ENCODE measurements around the gene C12orf76.

The C12orf76 gene

GRCh38 chr12:110015132-110015531 lies 33.2 kb downstream of the C12orf76 start:
- DNase-seq (ENCODE audit: low read depth in 1 of 2, low spot score in 1 of 2) = peak in 1 of 2 experiments; percentile 35
- H3K4me3 ChIP-seq (replicated peaks; ENCODE audit: insufficient read depth, low read length) = no peak overlapping the region
- peak; percentile 85 for TF ChIP-seq SPI1 (IDR thresholded peaks at IDR 0.05; ENCODE audit: borderline replicate concordance, low read depth)
- no peak for TF ChIP-seq POLR2AphosphoS5 (IDR thresholded peaks at IDR 0.05; ENCODE audit: low read depth)
- no peak for TF ChIP-seq REST (IDR thresholded peaks at IDR 0.05; ENCODE audit: insufficient replicate concordance, low read depth)
- TF ChIP-seq GABPA (IDR thresholded peaks at IDR 0.05; ENCODE audit: low read depth) = no peak
- peak; percentile 12 for TF ChIP-seq CTCF (IDR thresholded peaks at IDR 0.05; ENCODE audit: insufficient read depth, low read length)
- H3K27me3 ChIP-seq (ENCODE audit: insufficient read depth, poor library complexity, severe bottlenecking) = no peaks in the 10 kb centered on the region
- H3K27ac ChIP-seq (replicated peaks) = no peak overlapping the region

GRCh38 chr12:110012659-110013058 lies 35.7 kb downstream of the C12orf76 start:
- Histone ChIP-seq H3K27me3 (ENCODE audit: insufficient read depth, poor library complexity, severe bottlenecking) (no peaks in the 10 kb centered on the region), H3K4me3 (replicated peaks; ENCODE audit: insufficient read depth, low read length) (no peak overlapping the region), H3K27ac (replicated peaks) (no peak overlapping the region)
- TF ChIP-seq CTCF (IDR thresholded peaks at IDR 0.05; ENCODE audit: insufficient read depth, low read length) (no peak), SPI1 (IDR thresholded peaks at IDR 0.05; ENCODE audit: borderline replicate concordance, low read depth) (no peak), GABPA (IDR thresholded peaks at IDR 0.05; ENCODE audit: low read depth) (no peak), POLR2AphosphoS5 (IDR thresholded peaks at IDR 0.05; ENCODE audit: low read depth) (no peak), REST (IDR thresholded peaks at IDR 0.05; ENCODE audit: insufficient replicate concordance, low read depth) (no peak)
- no peak for DNase-seq (ENCODE audit: low read depth in 1 of 2, low spot score in 1 of 2)

GRCh38 chr12:110012137-110012536 lies 36.2 kb downstream of the C12orf76 start:
- Histone ChIP-seq H3K27ac (replicated peaks) (no peak overlapping the region), H3K4me3 (replicated peaks; ENCODE audit: insufficient read depth, low read length) (no peak overlapping the region), H3K27me3 (ENCODE audit: insufficient read depth, poor library complexity, severe bottlenecking) (no peaks in the 10 kb centered on the region)
- TF ChIP-seq REST (IDR thresholded peaks at IDR 0.05; ENCODE audit: insufficient replicate concordance, low read depth) (no peak), GABPA (IDR thresholded peaks at IDR 0.05; ENCODE audit: low read depth) (no peak), POLR2AphosphoS5 (IDR thresholded peaks at IDR 0.05; ENCODE audit: low read depth) (no peak), SPI1 (IDR thresholded peaks at IDR 0.05; ENCODE audit: borderline replicate concordance, low read depth) (no peak), CTCF (IDR thresholded peaks at IDR 0.05; ENCODE audit: insufficient read depth, low read length) (no peak)
- no peak for DNase-seq (ENCODE audit: low read depth in 1 of 2, low spot score in 1 of 2)
